Measurements from ENCODE around the gene HAPSTR1.

DNA sequence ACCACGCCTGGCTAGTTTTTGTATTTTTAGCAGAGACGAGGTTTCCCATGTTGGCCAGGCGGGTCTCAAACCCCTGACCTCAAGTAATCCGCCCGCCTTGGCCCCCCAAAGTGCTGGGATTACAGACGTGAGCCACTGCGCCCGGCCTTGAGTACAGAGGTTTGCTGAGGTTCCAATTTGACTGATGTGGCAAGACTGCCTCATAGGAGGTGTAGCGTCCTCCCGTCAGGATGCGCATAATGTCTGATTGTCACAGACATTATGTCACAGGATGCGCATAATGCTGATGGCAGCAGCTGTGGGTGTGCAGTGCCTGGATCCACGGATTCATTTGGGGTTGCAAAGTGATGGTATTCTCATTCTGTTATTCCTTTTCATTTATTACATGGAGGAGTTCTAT lies 45.2 kb downstream of the HAPSTR1 start:
- TF ChIP-seq, protein P1, sequence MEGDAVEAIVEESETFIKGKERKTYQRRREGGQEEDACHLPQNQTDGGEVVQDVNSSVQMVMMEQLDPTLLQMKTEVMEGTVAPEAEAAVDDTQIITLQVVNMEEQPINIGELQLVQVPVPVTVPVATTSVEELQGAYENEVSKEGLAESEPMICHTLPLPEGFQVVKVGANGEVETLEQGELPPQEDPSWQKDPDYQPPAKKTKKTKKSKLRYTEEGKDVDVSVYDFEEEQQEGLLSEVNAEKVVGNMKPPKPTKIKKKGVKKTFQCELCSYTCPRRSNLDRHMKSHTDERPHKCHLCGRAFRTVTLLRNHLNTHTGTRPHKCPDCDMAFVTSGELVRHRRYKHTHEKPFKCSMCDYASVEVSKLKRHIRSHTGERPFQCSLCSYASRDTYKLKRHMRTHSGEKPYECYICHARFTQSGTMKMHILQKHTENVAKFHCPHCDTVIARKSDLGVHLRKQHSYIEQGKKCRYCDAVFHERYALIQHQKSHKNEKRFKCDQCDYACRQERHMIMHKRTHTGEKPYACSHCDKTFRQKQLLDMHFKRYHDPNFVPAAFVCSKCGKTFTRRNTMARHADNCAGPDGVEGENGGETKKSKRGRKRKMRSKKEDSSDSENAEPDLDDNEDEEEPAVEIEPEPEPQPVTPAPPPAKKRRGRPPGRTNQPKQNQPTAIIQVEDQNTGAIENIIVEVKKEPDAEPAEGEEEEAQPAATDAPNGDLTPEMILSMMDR (IDR thresholded peaks at IDR 0.05), result no peak
- TF ChIP-seq POLR2A (IDR thresholded peaks at IDR 0.05), result no peak

Data from heart left ventricle (tissue), 13 donors.